ENCODE measurements around the gene SRBD1. TPM values are rescaled to one million over a fixed set of nuclear protein-coding genes. Genes with fewer than 3 reads are reported as not detected.
A peak's percentile ranks its signal among the peaks of the same experiment; 100 is the strongest.

SRBD1 gene
- total RNA-seq, 1 donor: 17.4 TPM

- Histone ChIP-seq H3K27me3 (ENCODE audit: insufficient read depth, low read length) (no peaks in the 10 kb centered on the region), H3K79me2 (ENCODE audit: insufficient read depth, low read length) (no peaks in the 10 kb centered on the region), H2AFZ (ENCODE audit: low read length) (no peak overlapping the region), H3K4me2 (ENCODE audit: insufficient read depth, low read length) (no peak overlapping the region), H3K9me3 (ENCODE audit: low read depth, low read length) (no peaks in the 10 kb centered on the region), H4K20me1 (ENCODE audit: insufficient read depth, low read length) (no peaks in the 10 kb centered on the region), H3K4me3 (ENCODE audit: insufficient read depth, low read length) (no peak overlapping the region), H3K4me1 (ENCODE audit: insufficient read depth, low read length) (peaks cover 13% of the 10 kb centered on the region), H3K36me3 (ENCODE audit: insufficient read depth, low read length) (no peaks in the 10 kb centered on the region), H3K27ac (ENCODE audit: low read depth, low read length) (peak overlapping the region; percentile 20)
- no peak for DNase-seq (ENCODE audit: insufficient read length, low spot score, missing footprints)
- TF ChIP-seq, protein P1, sequence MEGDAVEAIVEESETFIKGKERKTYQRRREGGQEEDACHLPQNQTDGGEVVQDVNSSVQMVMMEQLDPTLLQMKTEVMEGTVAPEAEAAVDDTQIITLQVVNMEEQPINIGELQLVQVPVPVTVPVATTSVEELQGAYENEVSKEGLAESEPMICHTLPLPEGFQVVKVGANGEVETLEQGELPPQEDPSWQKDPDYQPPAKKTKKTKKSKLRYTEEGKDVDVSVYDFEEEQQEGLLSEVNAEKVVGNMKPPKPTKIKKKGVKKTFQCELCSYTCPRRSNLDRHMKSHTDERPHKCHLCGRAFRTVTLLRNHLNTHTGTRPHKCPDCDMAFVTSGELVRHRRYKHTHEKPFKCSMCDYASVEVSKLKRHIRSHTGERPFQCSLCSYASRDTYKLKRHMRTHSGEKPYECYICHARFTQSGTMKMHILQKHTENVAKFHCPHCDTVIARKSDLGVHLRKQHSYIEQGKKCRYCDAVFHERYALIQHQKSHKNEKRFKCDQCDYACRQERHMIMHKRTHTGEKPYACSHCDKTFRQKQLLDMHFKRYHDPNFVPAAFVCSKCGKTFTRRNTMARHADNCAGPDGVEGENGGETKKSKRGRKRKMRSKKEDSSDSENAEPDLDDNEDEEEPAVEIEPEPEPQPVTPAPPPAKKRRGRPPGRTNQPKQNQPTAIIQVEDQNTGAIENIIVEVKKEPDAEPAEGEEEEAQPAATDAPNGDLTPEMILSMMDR (IDR thresholded peaks at IDR 0.05; ENCODE audit: extremely low read depth, low read depth, low read length): no peak
Observed at GRCh38 chr2:45496869-45497268, 114.2 kb downstream of the SRBD1 start.

DNA sequence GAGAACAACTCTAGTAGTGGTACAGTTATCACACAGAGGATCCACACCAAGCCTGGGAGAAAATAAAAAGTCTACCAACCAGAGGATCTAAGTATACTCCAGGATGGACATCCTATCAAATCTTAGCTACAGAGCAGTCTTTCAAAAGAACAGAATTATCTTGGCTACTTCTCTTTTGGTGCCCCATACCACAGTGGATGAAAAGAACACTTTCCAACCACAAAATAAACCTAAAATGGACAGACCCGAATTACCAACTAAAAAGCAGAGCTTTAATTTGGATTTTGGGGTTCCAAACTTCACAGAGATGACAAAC, 116.1 kb downstream of the SRBD1 start:
- DNase-seq (ENCODE audit: insufficient read length, low spot score, missing footprints): no peak
- Histone ChIP-seq H3K9me3 (ENCODE audit: low read depth, low read length) (no peaks in the 10 kb centered on the region), H3K4me3 (ENCODE audit: insufficient read depth, low read length) (no peak overlapping the region), H3K4me2 (ENCODE audit: insufficient read depth, low read length) (no peak overlapping the region), H3K27ac (ENCODE audit: low read depth, low read length) (no peak overlapping the region), H2AFZ (ENCODE audit: low read length) (no peak overlapping the region), H3K79me2 (ENCODE audit: insufficient read depth, low read length) (no peaks in the 10 kb centered on the region), H3K4me1 (ENCODE audit: insufficient read depth, low read length) (peaks cover 13% of the 10 kb centered on the region), H3K36me3 (ENCODE audit: insufficient read depth, low read length) (no peaks in the 10 kb centered on the region), H3K27me3 (ENCODE audit: insufficient read depth, low read length) (no peaks in the 10 kb centered on the region), H4K20me1 (ENCODE audit: insufficient read depth, low read length) (no peaks in the 10 kb centered on the region)
- TF ChIP-seq, protein P1 (IDR thresholded peaks at IDR 0.05; ENCODE audit: extremely low read depth, low read depth, low read length): no peak

DNA sequence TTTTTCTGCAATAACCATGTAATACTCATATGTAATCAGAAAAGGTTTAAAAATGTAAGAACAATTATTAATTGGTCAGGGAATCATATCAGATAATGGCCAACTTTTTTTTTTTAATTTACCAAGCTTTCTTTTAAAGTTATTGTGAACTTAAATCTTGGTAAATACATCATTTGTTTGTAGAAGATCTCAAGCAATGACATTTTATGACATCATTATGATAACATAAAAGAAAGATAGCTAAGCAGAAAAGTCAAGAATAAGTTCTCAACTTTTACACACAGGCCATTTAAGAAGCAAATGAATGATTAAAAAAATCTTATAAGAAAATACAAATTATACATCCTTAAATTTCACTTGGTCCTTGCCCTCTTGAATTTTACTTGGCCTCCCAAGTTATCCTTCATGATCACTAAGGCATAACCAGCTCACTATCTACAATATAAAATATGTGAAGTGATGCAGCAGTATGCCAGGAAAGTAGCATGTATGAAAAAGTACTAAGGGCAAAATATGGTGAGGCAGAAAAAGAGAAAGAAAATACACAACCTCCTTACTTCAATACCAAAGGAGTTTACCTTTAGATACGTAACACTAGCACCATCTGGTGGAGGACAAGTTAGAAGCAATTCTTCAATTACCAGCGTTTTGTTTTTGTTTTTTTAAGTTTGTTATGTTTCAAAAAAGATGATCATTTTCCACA, 116.6 kb downstream of the SRBD1 start:
- H3K4me3 ChIP-seq (ENCODE audit: insufficient read depth, low read length): no peak overlapping the region
- no peak overlapping the region for H3K4me2 ChIP-seq (ENCODE audit: insufficient read depth, low read length)
- TF ChIP-seq, protein P1 (IDR thresholded peaks at IDR 0.05; ENCODE audit: extremely low read depth, low read depth, low read length): peak; percentile 73
- H3K79me2 ChIP-seq (ENCODE audit: insufficient read depth, low read length): no peaks in the 10 kb centered on the region
- H3K27me3 ChIP-seq (ENCODE audit: insufficient read depth, low read length): no peaks in the 10 kb centered on the region
- H2AFZ ChIP-seq (ENCODE audit: low read length): no peak overlapping the region
- peak overlapping the region; percentile 56 for H3K27ac ChIP-seq (ENCODE audit: low read depth, low read length)
- H3K4me1 ChIP-seq (ENCODE audit: insufficient read depth, low read length): peaks cover 13% of the 10 kb centered on the region
- H4K20me1 ChIP-seq (ENCODE audit: insufficient read depth, low read length): no peaks in the 10 kb centered on the region
- H3K36me3 ChIP-seq (ENCODE audit: insufficient read depth, low read length): no peaks in the 10 kb centered on the region
- peak; percentile 56 for DNase-seq (ENCODE audit: insufficient read length, low spot score, missing footprints)
- H3K9me3 ChIP-seq (ENCODE audit: low read depth, low read length): no peaks in the 10 kb centered on the region

- H3K27ac ChIP-seq (ENCODE audit: low read depth, low read length): no peak overlapping the region
- H4K20me1 ChIP-seq (ENCODE audit: insufficient read depth, low read length): no peaks in the 10 kb centered on the region
- no peaks in the 10 kb centered on the region for H3K27me3 ChIP-seq (ENCODE audit: insufficient read depth, low read length)
- no peaks in the 10 kb centered on the region for H3K36me3 ChIP-seq (ENCODE audit: insufficient read depth, low read length)
- H3K9me3 ChIP-seq (ENCODE audit: low read depth, low read length): no peaks in the 10 kb centered on the region
- H2AFZ ChIP-seq (ENCODE audit: low read length): no peak overlapping the region
- no peak overlapping the region for H3K4me3 ChIP-seq (ENCODE audit: insufficient read depth, low read length)
- H3K79me2 ChIP-seq (ENCODE audit: insufficient read depth, low read length): no peaks in the 10 kb centered on the region
- no peak for DNase-seq (ENCODE audit: insufficient read length, low spot score, missing footprints)
- H3K4me1 ChIP-seq (ENCODE audit: insufficient read depth, low read length): no peaks in the 10 kb centered on the region
- no peak overlapping the region for H3K4me2 ChIP-seq (ENCODE audit: insufficient read depth, low read length)
- TF ChIP-seq, protein P1 (IDR thresholded peaks at IDR 0.05; ENCODE audit: extremely low read depth, low read depth, low read length): no peak
Observed at GRCh38 chr2:45484965-45485364, 126.1 kb downstream of the SRBD1 start.
